AG09319 (cell line): Measurements from ENCODE around the gene STX5.

Experiments used
- DNase-seq: peaks from one replicate; pipeline ENCODE4 v3.0.0-alpha.2; 2010; ENCODE audit warnings: low read depth; ENCODE audit errors: extremely low read depth
- TF ChIP-seq, protein P1 (sequence below): IDR thresholded peaks from 2 replicates; pipeline ENCODE4 v1.5.1; 2011; ENCODE audit warnings: low read depth, mild to moderate bottlenecking, inconsistent platforms, low read length, moderate library complexity

STX5 gene

DNA sequence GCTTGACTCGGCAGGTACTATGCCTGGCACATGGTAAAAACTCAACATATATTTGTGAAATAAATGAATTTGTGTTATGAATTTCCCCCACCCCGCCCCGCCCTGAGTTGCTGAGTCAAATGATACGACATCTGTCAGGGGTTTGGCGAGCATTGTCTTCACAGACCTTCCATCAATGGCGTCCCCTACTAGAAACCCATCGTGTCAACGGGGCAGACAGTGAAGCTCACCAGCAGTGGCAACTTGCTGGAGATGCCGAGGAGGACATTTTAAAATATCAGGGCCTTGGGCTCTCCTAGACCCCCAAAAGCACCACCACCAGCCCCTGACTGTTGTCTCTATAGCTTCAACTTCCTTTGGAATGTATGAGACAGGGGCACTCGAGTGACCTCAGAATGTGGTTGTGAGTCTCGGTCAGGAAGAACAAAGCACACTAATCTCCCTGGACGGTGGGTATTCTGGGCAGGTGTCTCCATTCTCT is 25.9 kb downstream of the STX5 start:
- DNase-seq, result no peak
- TF ChIP-seq, protein P1, sequence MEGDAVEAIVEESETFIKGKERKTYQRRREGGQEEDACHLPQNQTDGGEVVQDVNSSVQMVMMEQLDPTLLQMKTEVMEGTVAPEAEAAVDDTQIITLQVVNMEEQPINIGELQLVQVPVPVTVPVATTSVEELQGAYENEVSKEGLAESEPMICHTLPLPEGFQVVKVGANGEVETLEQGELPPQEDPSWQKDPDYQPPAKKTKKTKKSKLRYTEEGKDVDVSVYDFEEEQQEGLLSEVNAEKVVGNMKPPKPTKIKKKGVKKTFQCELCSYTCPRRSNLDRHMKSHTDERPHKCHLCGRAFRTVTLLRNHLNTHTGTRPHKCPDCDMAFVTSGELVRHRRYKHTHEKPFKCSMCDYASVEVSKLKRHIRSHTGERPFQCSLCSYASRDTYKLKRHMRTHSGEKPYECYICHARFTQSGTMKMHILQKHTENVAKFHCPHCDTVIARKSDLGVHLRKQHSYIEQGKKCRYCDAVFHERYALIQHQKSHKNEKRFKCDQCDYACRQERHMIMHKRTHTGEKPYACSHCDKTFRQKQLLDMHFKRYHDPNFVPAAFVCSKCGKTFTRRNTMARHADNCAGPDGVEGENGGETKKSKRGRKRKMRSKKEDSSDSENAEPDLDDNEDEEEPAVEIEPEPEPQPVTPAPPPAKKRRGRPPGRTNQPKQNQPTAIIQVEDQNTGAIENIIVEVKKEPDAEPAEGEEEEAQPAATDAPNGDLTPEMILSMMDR, result no peak

DNA sequence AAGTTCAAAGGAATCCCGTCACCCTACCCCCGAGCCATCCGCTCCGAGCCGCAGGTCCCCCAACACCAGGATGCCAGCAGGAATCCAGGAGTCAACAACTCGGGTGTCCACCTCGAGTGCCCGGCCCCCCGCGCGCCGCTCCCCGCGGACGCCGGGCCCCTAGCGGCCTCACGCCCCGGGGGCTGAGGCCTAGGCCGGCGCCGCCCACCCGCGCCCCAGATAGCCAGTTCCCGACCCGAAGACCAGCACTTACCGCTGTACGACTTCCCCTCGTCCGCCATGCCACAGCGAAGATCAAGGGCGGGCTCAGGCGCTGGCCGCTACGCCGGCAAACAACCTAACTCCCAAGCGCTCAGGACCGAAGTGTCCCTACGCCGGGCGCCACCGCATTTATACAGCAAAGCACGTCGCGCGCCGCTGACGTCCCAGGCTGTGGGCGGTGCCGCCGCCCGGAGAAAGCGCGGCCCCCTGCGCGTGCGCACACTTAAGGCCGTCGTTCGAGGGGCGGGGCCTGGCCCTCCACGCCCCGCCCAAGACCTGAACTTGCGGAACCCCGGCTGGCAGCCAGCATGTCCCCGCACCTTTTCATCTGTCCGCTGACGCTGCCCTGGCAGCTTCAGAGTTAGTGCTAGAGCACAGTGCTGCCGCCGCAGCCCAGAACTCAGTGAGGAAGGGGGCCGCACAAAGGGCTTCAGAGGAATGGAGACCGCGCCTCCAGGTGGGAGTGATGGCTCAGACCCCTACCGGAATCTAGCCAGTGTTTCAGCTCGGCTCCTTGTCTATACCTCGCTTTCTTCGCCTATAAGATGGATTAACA is 26.6 kb downstream of the STX5 start, which contains the start of gene NXF1:
NXF1 (minus strand) TSS at position 365 of the 817 bp plus-strand sequence; CDS start at position 281, 84 bp downstream.
- TF ChIP-seq, protein P1, result no peak
- DNase-seq, result peak; percentile 90

GRCh38 chr11:62804310-62805075 is 27.4 kb downstream of the STX5 start:
- TF ChIP-seq, protein P1, result no peak
- no peak for DNase-seq

DNA sequence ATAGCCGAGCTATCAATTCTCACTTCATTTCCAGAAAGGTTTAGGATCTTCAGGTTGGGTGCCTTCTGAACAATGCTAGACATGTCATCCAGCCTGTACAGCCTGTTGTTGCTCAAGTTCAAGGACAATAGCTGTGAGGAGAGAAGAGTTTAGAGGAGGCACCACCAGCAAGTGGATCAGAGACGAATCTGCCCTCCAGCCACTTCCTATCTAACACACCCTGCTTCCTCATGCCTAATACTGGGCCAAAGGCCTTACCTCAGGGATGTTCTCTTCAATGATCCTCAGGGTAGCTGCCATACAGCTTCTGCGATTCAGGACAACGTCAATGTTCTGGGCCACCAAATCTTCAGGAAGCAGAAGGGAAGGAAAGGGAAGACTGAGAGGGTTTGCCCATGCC is 30.8 kb downstream of the STX5 start:
- TF ChIP-seq, protein P1, result no peak
- no peak for DNase-seq

- DNase-seq, result no peak
- TF ChIP-seq, protein P1, result no peak
Observed at GRCh38 chr11:62799486-62799885, 32.4 kb downstream of the STX5 start.

DNA sequence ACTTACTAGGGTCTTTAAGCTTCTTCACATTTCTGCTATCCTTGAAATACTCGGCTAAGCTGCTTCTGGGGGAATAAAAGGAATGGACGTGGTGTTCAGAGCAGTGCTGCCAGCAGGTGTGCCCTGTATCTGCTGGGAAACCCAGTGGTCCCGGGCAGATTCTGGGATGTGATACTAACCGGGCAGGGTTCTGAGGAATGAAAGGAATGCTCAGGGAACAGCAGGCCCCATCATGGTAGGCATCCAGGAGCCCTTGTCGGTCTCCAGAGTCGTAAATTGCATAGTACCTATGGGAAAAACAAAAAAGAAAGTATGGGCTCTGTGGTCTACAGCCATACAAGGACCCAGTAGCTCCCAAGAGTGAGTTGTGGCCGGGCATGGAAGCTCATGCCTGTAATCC is 35.6 kb downstream of the STX5 start:
- TF ChIP-seq, protein P1, result no peak
- no peak for DNase-seq
